K562 (cell line): Measurements from ENCODE around the gene BZW2. TPM values are rescaled to one million over a fixed set of nuclear protein-coding genes. Genes with fewer than 3 reads are reported as not detected.

Experiments
- ATAC-seq: fragments of 200-7000 bp; cut with Tn5 transposase; 3 replicates; pipeline ENCODE4 v1.9.1; 2020; ENCODE audit warnings: moderate library complexity
- BruUV-seq: library from RNA; stranded (reverse); fragments of 400-500 nt; replicated peaks from 2 replicates; lab custom pipeline; 2021; lab: Mats Ljungman, UMichigan
- CTCF ChIA-PET: fragments of 300-600 bp; formaldehyde crosslinking; extraction: SDS; loops from one replicate; lab custom pipeline; 2021; ENCODE audit warnings: low intra/inter-chr PET ratio; lab: Yijun Ruan, JAX
- POLR2A ChIA-PET: fragments of 300-600, 350-650 bp; sonication (Branson Sonifier 250); formaldehyde crosslinking; extraction: SDS; loops from one replicate; lab custom pipeline; 2021; ENCODE audit warnings: antibody characterized with exemption, inconsistent platforms; lab: Yijun Ruan, JAX
- DNase-seq, 4 experiments: peaks; one replicate each; pipeline versions ENCODE4 v3.0.0 to v3.0.0-alpha.2; 2011 to 2018; ENCODE audit warnings: low spot score in 3 of 4, mixed read lengths in 3 of 4; ENCODE audit errors: extremely low read depth in 1 of 4
- FAIRE-seq: peaks from 2 replicates; lab custom pipeline; 2011; peaks lifted over from hg19 to GRCh38; lab: Jason Lieb, UNC
- H2AFZ ChIP-seq: 2 replicates; pipeline ENCODE4 v1.6.0; 2011; ENCODE audit warnings: low read depth, low read length, control low read depth, inconsistent platforms
- H3K27ac ChIP-seq: fragments of 200-600 bp; 3 replicates; pipeline ENCODE4 v1.8.0; 2011; ENCODE audit warnings: low read depth, mild to moderate bottlenecking, control low read depth, inconsistent platforms, low read length, moderate library complexity, mixed read lengths; ENCODE audit errors: extremely low read depth
- H3K27me3 ChIP-seq, 2 experiments: fragments of 300-600 bp in 1 of 2; 2 replicates in 1 of 2; 3 replicates in 1 of 2; pipeline versions ENCODE4 v1.6.0 to v1.8.0; 2011; ENCODE audit warnings: inconsistent platforms in 2 of 2, low read length in 2 of 2, mild to moderate bottlenecking in 1 of 2, mixed read lengths in 1 of 2, moderate library complexity in 1 of 2; ENCODE audit not compliant: control insufficient read depth in 2 of 2, insufficient read depth in 2 of 2
- H3K36me3 ChIP-seq: fragments of 300-600 bp; 3 replicates; pipeline ENCODE4 v1.8.0; 2011; ENCODE audit warnings: mild to moderate bottlenecking, low read length, inconsistent platforms; ENCODE audit not compliant: control insufficient read depth, insufficient read depth
- H3K4me1 ChIP-seq, 2 experiments: fragments of 200-600 bp in 1 of 2; replicated peaks in 1 of 2; 2 replicates in 1 of 2; 3 replicates in 1 of 2; pipeline versions ENCODE4 v1.5.1 to v1.8.0; 2011; ENCODE audit warnings: inconsistent platforms in 2 of 2, low read length in 2 of 2, mild to moderate bottlenecking in 1 of 2, mixed read lengths in 1 of 2, moderate library complexity in 1 of 2; ENCODE audit not compliant: control insufficient read depth in 2 of 2, insufficient read depth in 2 of 2
- H3K4me2 ChIP-seq: 2 replicates; pipeline ENCODE4 v1.6.1; 2011; ENCODE audit warnings: low read length, control low read depth, inconsistent platforms, mixed read lengths; ENCODE audit not compliant: insufficient read depth
- H3K4me3 ChIP-seq: fragments of 200-600 bp; sonication (generic), shearing (Covaris generic); 2 replicates; pipeline ENCODE4 v1.5.1; 2016; ENCODE audit warnings: control low read depth, inconsistent platforms
- H3K79me2 ChIP-seq: fragments of 200-600 bp; 3 replicates; pipeline ENCODE4 v1.8.0; 2011; ENCODE audit warnings: low read length, inconsistent platforms; ENCODE audit not compliant: control insufficient read depth, insufficient read depth
- H3K9ac ChIP-seq, 2 experiments: 2 replicates each; pipeline versions ENCODE4 v1.6.0 to v1.6.1; 2011; ENCODE audit warnings: low read depth in 2 of 2, low read length in 2 of 2, control low read depth in 1 of 2, inconsistent platforms in 1 of 2, mild to moderate bottlenecking in 1 of 2, mixed read lengths in 1 of 2; ENCODE audit not compliant: insufficient read depth in 1 of 2
- H3K9me1 ChIP-seq: one replicate; pipeline ENCODE4 v1.6.0; 2011; ENCODE audit warnings: inconsistent platforms, mild to moderate bottlenecking, low read length, moderate library complexity; ENCODE audit not compliant: control insufficient read depth, insufficient read depth
- H3K9me3 ChIP-seq: replicated peaks from 2 replicates; pipeline ENCODE4 v1.5.1; 2011; ENCODE audit warnings: low read depth, low read length, inconsistent platforms; ENCODE audit not compliant: control insufficient read depth, insufficient read depth
- H4K20me1 ChIP-seq: replicated peaks from 2 replicates; pipeline ENCODE4 v1.6.1; 2011; ENCODE audit warnings: low read length, inconsistent platforms, mixed read lengths; ENCODE audit not compliant: control insufficient read depth, insufficient read depth
- DIDO1 ChIP-seq: fragments of 450-650 bp; IDR thresholded peaks from 2 replicates; pipeline ENCODE4 v1.6.1; 2016; ENCODE audit warnings: low read depth, missing biosample characterization, missing genetic modification characterization
- DPF2 ChIP-seq: fragments of 450-650 bp; IDR thresholded peaks from 2 replicates; pipeline ENCODE4 v1.6.1; 2016
- ESRRA ChIP-seq: fragments of 450-650 bp; IDR thresholded peaks from 2 replicates; pipeline ENCODE4 v1.6.1; 2014; ENCODE audit warnings: low read depth, mild to moderate bottlenecking, moderate library complexity, borderline replicate concordance
- ETS1 ChIP-seq: conservative IDR thresholded peaks from 2 replicates; pipeline ENCODE4 v1.6.1; 2011; ENCODE audit warnings: low read depth, mild to moderate bottlenecking, low read length; ENCODE audit not compliant: control insufficient read depth
- GTF3C2 ChIP-seq: IDR thresholded peaks from 3 replicates; pipeline ENCODE4 v1.6.1; 2011; ENCODE audit warnings: borderline replicate concordance, mild to moderate bottlenecking, moderate library complexity; ENCODE audit not compliant: insufficient read length; ENCODE audit errors: extremely low read depth
- HDAC8 ChIP-seq: fragments of 450-650 bp; IDR thresholded peaks from 2 replicates; pipeline ENCODE4 v1.6.1; 2016; ENCODE audit warnings: mild to moderate bottlenecking, missing genetic modification characterization, moderate library complexity, missing compliant biosample characterization
- HNRNPL ChIP-seq: fragments of 200-400 bp; formaldehyde crosslinking; IDR thresholded peaks from 2 replicates; pipeline ENCODE4 v1.6.1; 2017; ENCODE audit warnings: low read depth, mild to moderate bottlenecking, low read length
- KDM4B ChIP-seq, 2 experiments: fragments of 450-650 bp in 1 of 2; sonication (generic) in 1 of 2; IDR thresholded peaks; 2 replicates each; pipeline ENCODE4 v1.6.1; 2016 to 2017; ENCODE audit warnings: borderline replicate concordance in 2 of 2, antibody characterized with exemption in 1 of 2, low read depth in 1 of 2, mild to moderate bottlenecking in 1 of 2
- PCBP1 ChIP-seq: fragments of 200-400 bp; formaldehyde crosslinking; IDR thresholded peaks from 2 replicates; pipeline ENCODE4 v1.6.1; 2018; ENCODE audit warnings: mild to moderate bottlenecking, low read depth, low read length; ENCODE audit not compliant: poor library complexity, severe bottlenecking
- RFX1 ChIP-seq: fragments of 450-650 bp; IDR thresholded peaks from 2 replicates; pipeline ENCODE4 v1.6.1; 2016; ENCODE audit warnings: mild to moderate bottlenecking, moderate library complexity
- TCF7 ChIP-seq: sonication (generic); IDR thresholded peaks from 2 replicates; pipeline ENCODE4 v1.6.1; 2016; ENCODE audit warnings: antibody characterized with exemption, borderline replicate concordance
- TSHZ1 ChIP-seq: fragments of 250-450 bp; sonication (Bioruptor Pico); IDR thresholded peaks from 2 replicates; pipeline ENCODE4 v1.4.0; 2020; ENCODE audit warnings: mild to moderate bottlenecking, moderate library complexity
- ZKSCAN1 ChIP-seq: fragments of 150-350 bp; IDR thresholded peaks from 2 replicates; pipeline ENCODE4 v1.6.1; 2016; ENCODE audit warnings: low read depth, low read length
- WGBS: fragments of 100-300 bp; shearing (Covaris generic); methylation state at CpG from one replicate; pipeline ENCODE4 v1.1.6; 2016; ENCODE audit warnings: low coverage, mixed read lengths; ENCODE audit not compliant: insufficient coverage; ENCODE audit errors: missing lambda C conversion rate; 5-methylcytosine and 5-hydroxymethylcytosine counted together
- in situ Hi-C: fragments of 300-500 bp; cut with MboI; formaldehyde crosslinking; loops from 4 replicates; pipeline ENCODE4 v1.15.0; 2018; ENCODE audit warnings: inconsistent platforms, mixed read lengths
- intact Hi-C: fragments of 100-400 bp; cut with micrococcal nuclease; formaldehyde crosslinking; loops from 2 replicates; pipeline ENCODE4 v1.14.2; 2022
- polyA plus RNA-seq, 8 experiments: library from polyadenylated mRNA; depleted of rRNA in 4 of 8; stranded (reverse) in 5 of 8; unstranded in 3 of 8; fragments of >200 nt; fragmentation: Nextera tagmentation in 2 of 8; fragmentation: Illumina TruSeq in 1 of 8; extraction: Ambion mirVana in 2 of 8; extraction: Trizol in 1 of 8; gene quantifications; 2 replicates each; pipeline versions ENCODE4 v1.2.1 to v1.2.3, GENCODE V29; 2011 to 2014; ENCODE audit warnings: inconsistent platforms in 1 of 8, missing spikeins in 1 of 8
- total RNA-seq, 7 experiments: library from RNA; depleted of rRNA in 6 of 7; stranded (reverse); fragments of >200 nt in 6 of 7; fragmentation: Illumina TruSeq in 2 of 7; extraction: Trizol in 2 of 7; gene quantifications; 2 replicates each; pipeline versions ENCODE4 v1.2.1 to v1.2.3, GENCODE V29; 2011 to 2021; ENCODE audit warnings: low replicate concordance in 1 of 7

BZW2 gene
- total and polyA plus RNA-seq, 9 of the 15 experiments (the other 6 are each of a cell fraction or from before 2014, with no cell fraction given): 140 to 316 (median 173) TPM

- TF ChIP-seq RFX1: no peak
- TF ChIP-seq ZKSCAN1: no peak
- no peak for TF ChIP-seq TCF7
- no peak for TF ChIP-seq ESRRA
- no peak for TF ChIP-seq HDAC8 (tag)
- TF ChIP-seq PCBP1: no peak
- TF ChIP-seq ETS1: no peak
- TF ChIP-seq TSHZ1 (CRISPR knock-in tag): no peak
- no peak for TF ChIP-seq HNRNPL
- no peak for TF ChIP-seq KDM4B (IDR thresholded peaks at IDR 0.05; ENCODE audit: borderline replicate concordance in 2 of 2, low read depth in 1 of 2)
- TF ChIP-seq DPF2: no peak
- no peak for TF ChIP-seq DIDO1 (tag)
- no peak for TF ChIP-seq GTF3C2
- TF ChIP-seq, all 486 proteins: peak for 0
- POLR2A ChIA-PET: interaction anchor here (1.3 kb wide), 1 partner anchor 10 kb away, joined by 4 read pairs; no protein-coding TSS in a partner anchor
- no peak overlapping the region for H3K9ac ChIP-seq
Observed at GRCh38 chr7:16677978-16678494, 32.1 kb downstream of the BZW2 start.

More at GRCh38 chr7:16677978-16678494, 32.1 kb downstream of the BZW2 start:
- Histone ChIP-seq H3K9me1 (no peaks in the 10 kb centered on the region), H3K27me3 (no peaks in the 10 kb centered on the region), H3K4me2 (no peak overlapping the region), H3K27ac (no peak overlapping the region), H3K9me3 (no peaks in the 10 kb centered on the region), H3K36me3 (peaks cover 95% of the 10 kb centered on the region), H3K4me3 (no peak overlapping the region), H3K4me1 (no peaks in the 10 kb centered on the region), H2AFZ (no peak overlapping the region), H3K79me2 (peaks cover 30% of the 10 kb centered on the region), H4K20me1 (no peaks in the 10 kb centered on the region)
- DNase-seq: no peak
- WGBS: 82% methylated on average over 11 of the region's 12 CpGs
- BruUV-seq: no TSS peak
- in situ Hi-C loops (no loop called here), intact Hi-C loops (no loop called here)
- no peak for ATAC-seq
- FAIRE-seq: no peak
- CTCF ChIA-PET: no interaction called here
